ENCODE measurements around the gene ADAMTS17. TPM values are rescaled to one million over a fixed set of nuclear protein-coding genes. Genes with fewer than 3 reads are reported as not detected.

Gene ADAMTS17
- polyA plus RNA-seq, 12 donors, result 1.6 to 17.4 (median 5.6) TPM; not detected in 1

DNA sequence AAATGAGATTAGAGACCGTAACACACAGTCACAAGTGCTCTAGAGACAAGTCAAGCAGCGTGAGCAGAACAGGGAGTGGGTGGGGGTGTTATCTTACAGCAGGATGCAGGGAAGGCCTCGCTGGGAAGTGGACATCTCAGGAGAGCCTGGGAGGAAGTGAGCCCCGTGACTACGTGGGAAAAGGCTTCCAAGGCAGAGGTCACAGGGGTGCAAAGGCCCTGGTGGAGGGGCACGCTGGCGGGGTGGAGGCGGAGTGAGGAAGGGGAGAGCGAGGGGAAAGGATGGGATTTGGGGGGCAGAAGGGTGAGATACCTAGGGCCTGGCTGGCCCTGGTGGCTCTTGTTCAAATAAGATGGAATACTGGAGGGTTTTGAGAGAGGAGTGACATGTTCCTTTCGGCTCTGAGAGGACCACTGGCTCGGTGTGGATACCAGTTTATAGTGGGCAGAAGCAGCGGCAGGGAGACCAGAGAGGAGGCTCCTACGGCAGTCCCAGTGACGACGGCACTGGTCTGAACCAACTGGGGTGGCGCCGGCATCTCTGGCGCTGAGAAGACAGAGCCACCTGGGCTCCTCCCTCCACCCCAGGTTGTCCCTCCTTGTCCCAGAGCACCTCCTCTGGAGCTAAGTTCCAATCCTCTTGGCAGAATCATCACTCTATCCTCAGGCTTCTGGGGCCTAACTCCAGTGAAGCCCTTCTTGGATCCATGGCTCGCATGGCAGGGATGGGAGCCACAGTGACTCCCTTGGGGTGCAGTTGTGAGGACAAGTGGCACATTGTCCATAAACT, 342.3 kb downstream of the ADAMTS17 start:
- no peak for DNase-seq

DNA sequence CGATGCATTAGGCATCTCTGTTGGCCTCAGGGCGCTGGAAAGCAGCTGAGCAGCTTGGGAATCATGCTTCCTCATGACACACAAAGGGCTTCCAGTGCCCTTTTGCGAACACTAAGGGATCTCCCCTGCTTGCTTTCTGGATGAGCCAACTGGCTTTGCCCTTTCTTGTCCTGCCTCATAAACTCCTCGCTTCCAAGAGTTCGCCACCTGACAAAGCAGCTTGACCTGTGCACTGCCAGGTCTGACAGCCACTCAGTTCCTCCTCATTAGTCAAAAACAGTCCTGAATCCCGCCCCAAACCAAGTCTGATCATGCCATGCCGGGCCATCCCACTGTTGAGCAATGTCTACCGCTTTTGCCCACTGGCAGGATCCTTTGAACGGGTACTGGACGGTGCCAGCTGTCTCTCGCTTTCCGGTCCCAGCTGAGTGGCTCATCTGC, 343.1 kb downstream of the ADAMTS17 start:
- DNase-seq, result no peak

DNA sequence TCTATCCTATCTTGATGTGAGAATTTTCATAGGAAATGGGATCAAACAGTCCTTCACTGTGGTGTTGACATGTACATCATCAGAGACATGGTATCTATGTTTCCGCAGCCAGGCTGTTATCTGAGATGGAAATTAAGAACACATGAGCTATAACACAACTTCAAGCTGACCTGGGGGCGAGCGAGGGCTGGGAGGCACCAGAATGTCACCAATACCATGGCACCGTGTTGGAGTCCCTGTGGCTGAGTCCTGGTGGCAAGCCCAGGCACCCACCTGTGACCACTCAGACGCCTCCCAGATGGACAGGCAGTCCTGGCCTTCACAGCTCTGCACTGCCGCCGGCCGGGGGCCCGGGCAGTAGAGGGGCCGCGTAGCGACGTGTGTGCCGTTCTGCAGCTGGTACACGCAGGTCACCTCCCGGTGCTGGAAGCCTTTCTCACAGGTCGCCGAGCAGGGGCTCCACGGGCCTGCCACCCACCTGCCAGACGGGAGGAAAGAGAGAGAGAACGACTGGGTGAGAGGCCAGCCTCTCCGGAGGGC, 344.6 kb downstream of the ADAMTS17 start:
- DNase-seq, result no peak

- DNase-seq, result no peak
Measured at GRCh38 chr15:99996660-99997059, 345.1 kb downstream of the ADAMTS17 start.

GRCh38 chr15:99995543-99995942, 346.2 kb downstream of the ADAMTS17 start:
- no peak for DNase-seq

- DNase-seq, result no peak
Measured at GRCh38 chr15:99994849-99995248, 346.9 kb downstream of the ADAMTS17 start.

DNA sequence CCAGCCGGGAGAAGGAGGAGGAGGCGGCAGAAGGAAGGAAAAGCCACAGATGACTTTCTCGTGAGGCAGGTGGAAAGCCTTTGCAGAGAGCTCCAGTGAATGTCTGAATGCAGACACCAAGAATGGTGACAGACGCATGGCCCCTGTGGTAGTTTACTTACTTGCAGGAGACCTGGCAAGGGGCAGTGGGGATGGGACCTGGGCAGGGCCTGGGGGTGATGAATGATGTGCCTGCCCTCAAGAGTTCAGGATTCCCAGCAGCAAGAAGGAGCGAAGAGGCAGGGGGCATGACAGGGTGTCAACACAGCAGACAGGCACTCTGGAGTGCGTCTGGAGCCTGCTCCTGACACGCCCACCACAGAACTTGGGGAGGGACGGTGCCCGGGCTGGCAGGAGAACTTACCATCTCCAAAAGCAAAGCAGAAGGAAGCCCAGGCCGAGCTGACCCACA, 348.1 kb downstream of the ADAMTS17 start:
- no peak for DNase-seq

DNA sequence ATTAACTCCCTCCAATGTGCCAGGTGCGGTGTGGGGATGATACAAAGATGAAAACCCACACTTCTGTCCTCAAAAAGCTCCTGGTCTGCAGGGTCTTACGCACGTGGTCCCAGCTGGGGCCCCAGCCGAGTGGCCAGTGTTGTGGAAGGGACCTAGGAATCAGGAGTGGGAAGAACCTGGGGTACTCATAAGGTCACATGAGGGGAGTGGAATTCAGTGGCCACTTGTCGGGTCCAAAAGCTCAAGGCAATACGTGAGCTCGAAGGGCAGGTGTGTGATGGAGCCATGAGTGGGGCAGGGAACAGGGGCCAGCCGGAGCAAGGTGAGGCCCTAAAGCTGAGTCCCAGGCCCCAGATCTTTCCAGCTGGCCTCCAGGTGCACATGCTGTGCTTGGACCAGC, 348.5 kb downstream of the ADAMTS17 start:
- DNase-seq, result no peak

DNA sequence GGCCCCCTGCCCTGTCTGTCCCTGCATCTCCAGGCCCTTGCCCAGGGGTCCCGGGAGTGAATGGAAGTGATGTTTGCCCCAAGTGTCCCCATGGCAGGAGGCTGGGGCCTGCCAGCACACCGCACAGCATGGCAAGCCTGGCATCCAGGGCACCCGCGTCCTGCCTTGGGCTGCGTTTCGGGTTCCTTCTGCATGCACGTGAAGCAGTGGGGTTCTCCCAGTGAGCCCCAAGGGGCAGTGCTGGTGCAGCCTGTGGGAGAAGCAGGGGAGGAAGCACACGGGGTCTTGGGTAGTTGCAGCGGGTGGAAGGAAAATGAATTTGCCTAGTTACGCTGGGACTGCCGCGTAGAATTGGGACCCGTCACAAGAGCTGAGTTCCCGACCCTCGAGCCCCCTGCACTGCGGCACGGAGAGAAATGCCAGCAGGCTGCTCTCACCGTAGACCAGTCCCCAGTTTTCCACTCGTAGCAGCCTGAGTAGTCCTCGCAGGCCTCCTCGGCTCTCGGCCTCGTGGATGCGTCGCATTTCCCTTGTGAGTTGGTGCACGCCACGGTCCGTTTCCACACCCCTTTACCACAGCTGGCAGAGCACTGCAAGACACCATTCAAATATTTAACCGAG, 349.1 kb downstream of the ADAMTS17 start:
- DNase-seq, result no peak

DNA sequence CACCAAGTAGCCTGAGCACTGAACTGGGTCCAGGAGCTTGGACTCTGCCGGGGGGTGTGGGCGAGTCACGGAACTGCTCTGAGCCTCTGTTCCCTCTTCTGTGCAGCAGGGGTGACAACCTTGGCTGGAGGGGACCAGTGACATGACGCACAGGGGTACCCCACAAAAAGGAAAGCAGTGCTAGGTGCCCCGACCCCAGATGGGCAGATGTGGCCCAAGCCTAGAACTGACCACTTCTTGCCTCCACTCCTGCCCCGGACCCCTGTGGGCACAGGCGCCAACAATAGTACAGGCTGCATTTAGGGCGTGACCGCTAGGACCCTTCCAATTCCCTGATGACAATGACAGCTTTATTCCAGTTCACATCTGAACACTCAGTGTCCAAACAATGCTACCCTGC, 352.7 kb downstream of the ADAMTS17 start:
- DNase-seq, result no peak

- no peak for DNase-seq
Measured at GRCh38 chr15:99987701-99988100, 354.1 kb downstream of the ADAMTS17 start.

DNA sequence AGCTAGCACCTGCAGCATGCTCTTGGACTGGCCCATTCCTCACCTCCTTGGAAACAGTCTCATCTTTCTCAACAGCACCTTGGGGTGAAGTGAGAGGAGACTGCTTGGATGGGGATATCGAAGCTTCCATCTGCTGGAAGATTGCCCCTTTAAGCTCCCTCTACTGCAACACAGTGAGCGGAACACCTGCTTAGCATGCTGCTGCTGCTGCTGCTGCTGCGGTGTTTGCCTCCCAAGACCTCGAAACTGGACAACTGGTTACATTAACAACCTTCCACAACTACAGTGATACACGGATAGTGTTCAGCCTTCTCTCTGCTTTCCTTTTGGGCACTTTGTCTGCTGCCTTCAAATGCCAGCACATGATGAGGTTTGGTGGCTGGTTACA, 354.7 kb downstream of the ADAMTS17 start:
- no peak for DNase-seq

- no peak for DNase-seq
Measured at GRCh38 chr15:99986297-99987118, 355.3 kb downstream of the ADAMTS17 start.

- DNase-seq, result no peak
Measured at GRCh38 chr15:99985878-99986277, 355.9 kb downstream of the ADAMTS17 start.

- DNase-seq, result no peak
Measured at GRCh38 chr15:99984491-99985243, 357.1 kb downstream of the ADAMTS17 start.

GRCh38 chr15:99983886-99984286, 357.9 kb downstream of the ADAMTS17 start:
- no peak for DNase-seq

- DNase-seq, result no peak
Measured at GRCh38 chr15:99983171-99983885, 358.4 kb downstream of the ADAMTS17 start.

GRCh38 chr15:99982662-99983061, 359.1 kb downstream of the ADAMTS17 start:
- DNase-seq, result no peak

DNA sequence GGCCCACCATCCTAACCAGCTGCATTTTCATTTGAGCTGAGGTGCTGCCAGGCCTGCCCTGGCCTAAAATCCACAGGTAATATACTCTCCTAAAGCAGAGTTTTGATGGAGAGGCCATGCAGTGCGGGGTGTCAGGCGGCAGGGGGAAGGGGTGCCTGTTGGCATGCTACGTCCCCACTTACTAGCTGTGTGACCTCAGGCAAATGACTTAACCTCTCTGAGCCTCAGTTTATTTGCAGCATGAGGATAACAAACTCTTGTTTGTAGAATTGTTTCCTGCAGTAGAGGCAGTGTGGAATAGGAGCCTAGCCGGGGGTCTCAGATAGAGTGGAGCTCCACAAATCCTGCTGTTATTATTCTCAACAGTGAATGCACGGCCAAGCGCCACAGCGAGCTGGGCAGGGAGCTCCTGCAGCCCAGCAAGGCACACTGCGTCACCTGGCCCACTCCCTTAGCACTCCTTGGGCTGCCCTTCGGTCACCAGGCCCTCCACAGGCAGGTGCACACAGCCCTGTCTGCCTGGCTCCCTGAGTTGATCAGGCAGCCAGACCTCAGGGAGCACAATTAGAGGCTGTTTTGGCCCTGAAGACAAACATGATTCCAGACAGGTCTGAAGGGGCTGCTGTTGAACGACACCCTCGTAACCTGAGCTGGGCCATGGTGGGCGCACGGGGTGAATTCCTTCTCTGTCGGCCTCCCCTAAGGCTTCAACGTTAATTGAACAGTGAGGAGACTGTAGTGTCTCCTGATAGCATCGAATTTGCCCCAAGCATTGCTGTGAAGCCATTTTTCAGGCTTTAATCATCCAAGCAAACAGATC, 359.7 kb downstream of the ADAMTS17 start:
- no peak for DNase-seq

GRCh38 chr15:99981191-99981647, 360.6 kb downstream of the ADAMTS17 start:
- DNase-seq, result no peak
